ENCODE results near the gene DUSP18.
"Not testable (repeated sequence)": the region's sequence is repeated elsewhere in the genome, so short reads cannot be mapped to it uniquely, and the experiment has no call there.

DUSP18 gene

GRCh38 chr22:30679895-30680690, 12.4 kb upstream of the DUSP18 start:
- not testable (repeated sequence) for DNase-seq (ENCODE audit: low read depth)

- DNase-seq (ENCODE audit: low read depth): not testable (repeated sequence)
Measured at GRCh38 chr22:30676565-30676964, 8.9 kb upstream of the DUSP18 start.

GRCh38 chr22:30675436-30675835, 7.8 kb upstream of the DUSP18 start:
- DNase-seq (ENCODE audit: low read depth): no peak

GRCh38 chr22:30674482-30674881, 6.8 kb upstream of the DUSP18 start:
- DNase-seq (ENCODE audit: low read depth): no peak

GRCh38 chr22:30673136-30673535, 5.5 kb upstream of the DUSP18 start:
- no peak for DNase-seq (ENCODE audit: low read depth)

- no peak for DNase-seq (ENCODE audit: low read depth)
Measured at GRCh38 chr22:30671071-30671470, 3.4 kb upstream of the DUSP18 start.

- no peak for DNase-seq (ENCODE audit: low read depth)
Measured at GRCh38 chr22:30668386-30668710, 673 bp upstream of the DUSP18 start.

- DNase-seq (ENCODE audit: low read depth): no peak
Measured at GRCh38 chr22:30667107-30667493, 575 bp downstream of the DUSP18 start.

- no peak for DNase-seq (ENCODE audit: low read depth)
Measured at GRCh38 chr22:30665786-30666185, 1.9 kb downstream of the DUSP18 start.

- DNase-seq (ENCODE audit: low read depth): no peak
Measured at GRCh38 chr22:30665266-30665665, 2.4 kb downstream of the DUSP18 start.

GRCh38 chr22:30664798-30665197, 2.9 kb downstream of the DUSP18 start:
- DNase-seq (ENCODE audit: low read depth): no peak

- DNase-seq (ENCODE audit: low read depth): no peak
Measured at GRCh38 chr22:30662040-30662439, 5.6 kb downstream of the DUSP18 start.

GRCh38 chr22:30655532-30655931, 12.1 kb downstream of the DUSP18 start:
- DNase-seq (ENCODE audit: low read depth): no peak

GRCh38 chr22:30654361-30654760, 13.3 kb downstream of the DUSP18 start:
- DNase-seq (ENCODE audit: low read depth): no peak

GRCh38 chr22:30652852-30653251, 14.8 kb downstream of the DUSP18 start:
- no peak for DNase-seq (ENCODE audit: low read depth)

GRCh38 chr22:30650508-30651116, 17.1 kb downstream of the DUSP18 start:
- DNase-seq (ENCODE audit: low read depth): no peak

GRCh38 chr22:30649430-30650007, 18.2 kb downstream of the DUSP18 start:
- no peak for DNase-seq (ENCODE audit: low read depth)

- DNase-seq (ENCODE audit: low read depth): no peak
Measured at GRCh38 chr22:30648825-30649224, 18.9 kb downstream of the DUSP18 start.

GRCh38 chr22:30647536-30647935, 20.1 kb downstream of the DUSP18 start:
- no peak for DNase-seq (ENCODE audit: low read depth)

GRCh38 chr22:30646518-30647160, 21.0 kb downstream of the DUSP18 start:
- DNase-seq (ENCODE audit: low read depth): no peak

- DNase-seq (ENCODE audit: low read depth): no peak
Measured at GRCh38 chr22:30643055-30643875, 24.4 kb downstream of the DUSP18 start.

- no peak for DNase-seq (ENCODE audit: low read depth)
Measured at GRCh38 chr22:30640839-30641430, 26.7 kb downstream of the DUSP18 start.

Measured in CMK (cell line).